ENCODE data around the gene YEATS4. TPM values are rescaled to one million over a fixed set of nuclear protein-coding genes. Genes with fewer than 3 reads are reported as not detected.

The YEATS4 gene
- total RNA-seq, 2 donors from 2014 or later, result 34.2 to 57.3 TPM

DNA sequence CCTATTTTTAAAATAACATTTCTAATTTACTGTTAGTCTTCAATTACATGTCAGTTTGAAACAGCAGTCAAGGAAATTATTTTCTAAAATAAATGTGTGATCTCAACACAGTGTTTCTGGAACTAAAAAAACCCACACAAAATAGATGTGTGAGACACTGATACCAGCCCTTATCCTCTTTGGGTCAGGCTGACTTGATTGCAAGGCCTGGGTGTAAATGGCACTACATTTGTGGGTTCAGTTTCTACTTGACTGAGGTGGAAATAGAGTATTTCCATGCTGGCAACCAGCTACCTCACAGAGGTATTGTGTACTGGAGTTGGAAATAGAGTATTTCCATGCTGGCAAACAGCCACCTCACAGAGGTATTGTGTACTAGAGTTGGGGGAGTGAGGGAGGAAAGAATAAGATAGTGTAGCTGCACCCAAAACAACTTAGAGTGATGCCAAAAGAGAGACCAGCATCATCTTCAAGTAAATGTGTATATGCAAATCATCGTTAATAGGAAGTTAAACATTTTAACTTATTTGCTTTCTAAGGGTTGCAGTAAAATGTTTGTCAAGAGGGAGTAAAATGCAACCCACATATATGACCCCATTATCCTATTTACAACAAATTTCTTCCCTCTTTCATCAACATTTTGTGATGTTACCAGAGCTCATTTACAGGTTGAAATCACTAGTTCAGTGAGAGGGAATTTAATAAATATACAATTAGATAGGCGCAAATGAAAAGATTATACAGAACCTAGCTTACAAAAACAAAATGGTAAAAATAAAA lies 22.0 kb upstream of the YEATS4 start:
- DNase-seq (ENCODE audit: low spot score in 2 of 2) (no peak), ATAC-seq (no peak)
- H3K27ac Mint-ChIP-seq, result no peak overlapping the region
- no peaks in the 10 kb centered on the region for H3K36me3 Mint-ChIP-seq
- no peaks in the 10 kb centered on the region for H3K9me3 Mint-ChIP-seq

DNA sequence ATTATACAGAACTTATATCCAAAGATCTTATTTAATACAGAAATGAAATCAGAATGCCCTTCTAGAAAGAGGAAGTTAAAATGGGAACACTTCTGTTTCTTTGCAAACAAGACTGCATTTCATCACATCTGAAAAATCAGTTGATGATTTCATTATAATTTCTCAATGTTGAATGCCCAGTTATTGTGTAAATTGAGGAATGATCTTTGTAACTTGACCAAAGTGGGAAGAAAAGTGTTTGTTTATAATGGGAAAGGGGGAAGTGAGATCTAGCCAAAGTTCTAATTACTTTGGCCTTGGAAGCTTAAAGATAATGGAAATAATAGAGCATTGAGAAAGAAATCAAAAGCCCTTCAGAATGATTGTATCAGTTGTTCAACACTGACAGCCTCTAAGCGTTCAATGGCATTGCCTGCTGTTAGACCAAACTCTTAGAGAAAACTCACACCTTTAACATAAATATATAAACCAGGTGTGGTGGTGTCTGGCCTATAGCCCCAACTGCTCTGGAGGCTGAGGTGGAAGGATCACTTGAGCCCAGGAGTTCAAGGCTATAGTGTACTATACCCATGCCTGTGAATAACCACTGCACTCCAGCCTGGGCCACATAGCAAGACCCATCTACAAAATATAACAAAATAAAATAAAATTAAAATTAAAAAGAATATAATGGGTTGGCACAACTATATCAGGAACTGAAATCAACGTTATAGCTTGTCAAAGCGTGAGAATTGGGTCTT lies 21.3 kb upstream of the YEATS4 start:
- DNase-seq (ENCODE audit: low spot score in 2 of 2) (no peak), ATAC-seq (no peak)
- H3K27ac Mint-ChIP-seq, result no peak overlapping the region

DNA sequence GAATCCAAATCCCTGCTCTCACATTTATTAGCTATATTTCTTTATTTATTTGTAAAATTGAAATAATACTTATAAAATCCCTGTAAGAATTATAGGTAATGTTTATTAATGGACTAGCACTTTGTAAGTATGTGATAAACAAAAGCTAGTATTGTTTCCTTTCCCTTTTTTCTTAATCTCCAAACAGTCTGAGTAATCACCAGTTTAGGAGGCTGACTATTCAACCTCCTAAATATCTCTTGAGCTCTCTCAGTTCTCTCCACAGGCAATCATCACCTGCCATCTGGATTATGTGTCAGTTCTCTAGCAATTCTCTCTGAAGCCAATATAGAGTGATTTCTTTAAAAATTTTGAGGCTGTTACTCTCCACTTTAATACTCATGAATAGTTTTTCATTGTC lies 20.6 kb upstream of the YEATS4 start:
- Mint-ChIP-seq H3K36me3 (no peaks in the 10 kb centered on the region), H3K9me3 (no peaks in the 10 kb centered on the region), H3K27ac (no peak overlapping the region)
- ATAC-seq (no peak), DNase-seq (ENCODE audit: low spot score in 2 of 2) (no peak)

More for the DNA sequence above, 21.3 kb upstream of the YEATS4 start:
- Mint-ChIP-seq H3K36me3 (no peaks in the 10 kb centered on the region), H3K9me3 (no peaks in the 10 kb centered on the region)

DNA sequence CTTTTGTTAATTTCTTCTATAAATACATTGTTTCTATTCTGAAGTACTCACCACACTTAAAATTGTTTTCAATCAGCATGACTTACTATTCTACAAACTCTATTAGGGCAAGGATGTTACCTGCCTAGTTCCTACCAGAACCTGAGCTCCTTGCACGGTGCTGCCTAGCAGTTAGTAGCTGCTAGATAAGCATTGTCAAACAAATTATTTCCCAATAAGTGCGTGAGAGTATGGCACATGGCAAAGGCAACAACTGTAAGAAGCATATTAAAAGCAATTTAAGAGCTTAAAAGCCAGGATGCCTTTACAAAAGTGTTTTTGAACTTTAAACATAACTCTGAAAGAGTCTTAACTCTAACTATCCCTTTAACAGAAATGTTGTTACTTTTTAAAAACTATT lies 19.5 kb upstream of the YEATS4 start:
- DNase-seq (ENCODE audit: low spot score in 2 of 2) (no peak), ATAC-seq (no peak)
- H3K36me3 Mint-ChIP-seq, result no peaks in the 10 kb centered on the region
- H3K9me3 Mint-ChIP-seq, result no peaks in the 10 kb centered on the region
- no peak overlapping the region for H3K27ac Mint-ChIP-seq

DNA sequence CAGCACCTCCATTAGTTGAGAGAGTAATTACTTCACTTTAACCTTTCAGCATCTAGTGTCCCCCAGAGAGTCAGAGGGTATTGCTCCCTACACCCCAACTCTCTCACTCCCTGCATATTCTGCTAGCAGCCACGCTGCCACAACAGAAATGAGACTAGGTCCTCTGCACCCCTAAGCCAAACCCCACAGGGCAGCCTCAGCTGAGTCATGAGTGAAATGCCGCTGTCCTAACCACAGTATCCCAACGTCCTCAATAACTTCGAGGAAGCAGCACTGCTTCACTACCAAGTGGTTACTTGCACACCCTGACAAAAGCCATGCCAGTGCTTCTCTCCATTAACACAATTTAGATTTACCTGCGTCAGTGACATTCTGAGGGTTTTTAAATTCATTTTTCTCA lies 18.2 kb upstream of the YEATS4 start:
- no peaks in the 10 kb centered on the region for H3K9me3 Mint-ChIP-seq
- ATAC-seq (peak in 1 of 2 donors; percentile 29), DNase-seq (ENCODE audit: low spot score in 2 of 2) (no peak)
- no peak overlapping the region for H3K27ac Mint-ChIP-seq
- no peaks in the 10 kb centered on the region for H3K36me3 Mint-ChIP-seq

DNA sequence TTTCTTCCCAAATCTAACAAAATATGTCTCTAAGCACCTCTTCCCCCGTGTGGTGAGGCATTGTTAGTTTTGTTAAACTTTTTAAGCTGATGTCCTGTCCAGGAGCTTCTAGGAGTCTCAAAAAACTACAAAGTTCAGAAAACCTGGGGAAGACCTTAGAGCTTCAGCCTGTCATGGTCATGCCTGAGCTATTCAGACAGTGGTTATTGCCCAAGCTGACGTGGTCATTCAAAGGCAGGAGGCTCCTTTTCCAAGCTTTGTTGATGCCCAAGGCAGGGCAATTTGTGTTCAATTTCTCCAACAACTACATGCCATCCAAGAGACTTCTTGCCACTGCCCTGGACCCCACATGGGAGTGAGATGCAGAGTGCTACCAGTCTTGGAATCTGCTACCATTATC lies 17.1 kb upstream of the YEATS4 start:
- H3K9me3 Mint-ChIP-seq, result no peaks in the 10 kb centered on the region
- no peak for ATAC-seq

DNA sequence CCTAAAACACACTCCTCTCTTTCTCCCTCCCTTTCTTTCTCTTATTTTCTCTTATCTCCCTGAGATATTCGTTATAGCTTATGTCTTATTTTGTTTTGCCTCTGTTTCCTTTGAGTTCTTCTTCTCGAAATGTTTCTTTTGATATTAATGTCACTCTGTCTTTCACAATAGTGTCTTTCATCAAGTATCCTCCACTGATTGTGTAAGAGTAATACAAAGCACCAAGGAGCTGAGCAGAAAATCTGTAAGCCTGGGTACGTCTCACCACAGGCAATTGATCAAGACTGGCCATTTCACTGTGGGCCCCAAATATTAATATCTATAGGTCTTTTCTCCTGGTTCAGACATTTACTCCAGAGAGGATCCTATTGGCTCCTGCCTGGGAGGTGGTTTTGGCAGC lies 16.2 kb upstream of the YEATS4 start:
- DNase-seq (ENCODE audit: low spot score in 2 of 2), result no peak
- no peaks in the 10 kb centered on the region for H3K36me3 Mint-ChIP-seq
- H3K27ac Mint-ChIP-seq, result no peak overlapping the region
- no peak for ATAC-seq
- H3K9me3 Mint-ChIP-seq, result no peaks in the 10 kb centered on the region

More for the DNA sequence above, 17.1 kb upstream of the YEATS4 start:
- no peak for DNase-seq (ENCODE audit: low spot score in 2 of 2)
- no peaks in the 10 kb centered on the region for H3K36me3 Mint-ChIP-seq
- no peak overlapping the region for H3K27ac Mint-ChIP-seq

DNA sequence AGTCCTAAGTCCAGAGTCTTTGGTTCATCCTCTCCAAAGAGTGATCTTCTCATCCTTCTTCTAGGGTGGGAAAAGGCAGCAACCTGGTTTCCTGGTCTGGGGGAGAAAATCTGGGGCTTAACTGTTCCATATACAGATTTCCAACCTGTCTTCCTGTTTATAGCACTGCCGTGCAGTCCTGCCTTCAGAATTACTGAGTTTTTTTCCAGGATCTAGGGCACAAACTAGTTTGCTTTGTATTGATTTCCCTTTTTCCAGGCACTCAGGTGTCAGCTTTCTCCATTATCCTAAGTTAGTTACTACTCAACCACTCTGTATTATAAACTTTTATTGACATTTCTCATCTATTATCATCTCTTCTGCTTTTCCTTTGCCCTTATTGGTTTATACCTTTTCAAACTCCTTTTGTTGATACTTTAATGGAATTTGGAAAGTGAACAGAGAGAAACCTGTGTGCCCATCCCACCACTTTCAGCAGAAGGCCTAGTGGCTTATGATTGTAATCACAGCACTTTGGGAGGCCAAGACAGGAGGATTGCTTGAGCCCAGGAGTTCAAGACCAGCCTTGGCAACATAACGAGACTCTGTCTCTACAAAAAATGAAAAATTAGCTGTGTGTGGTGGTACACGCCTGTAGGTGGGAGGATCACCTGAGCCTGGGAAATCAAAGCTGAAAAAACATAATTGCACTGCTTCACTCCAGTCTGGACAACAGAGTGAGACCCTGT lies 15.5 kb upstream of the YEATS4 start:
- DNase-seq (ENCODE audit: low spot score in 2 of 2) (no peak), ATAC-seq (no peak)
- no peaks in the 10 kb centered on the region for H3K36me3 Mint-ChIP-seq
- H3K27ac Mint-ChIP-seq, result no peak overlapping the region
- H3K9me3 Mint-ChIP-seq, result no peaks in the 10 kb centered on the region

DNA sequence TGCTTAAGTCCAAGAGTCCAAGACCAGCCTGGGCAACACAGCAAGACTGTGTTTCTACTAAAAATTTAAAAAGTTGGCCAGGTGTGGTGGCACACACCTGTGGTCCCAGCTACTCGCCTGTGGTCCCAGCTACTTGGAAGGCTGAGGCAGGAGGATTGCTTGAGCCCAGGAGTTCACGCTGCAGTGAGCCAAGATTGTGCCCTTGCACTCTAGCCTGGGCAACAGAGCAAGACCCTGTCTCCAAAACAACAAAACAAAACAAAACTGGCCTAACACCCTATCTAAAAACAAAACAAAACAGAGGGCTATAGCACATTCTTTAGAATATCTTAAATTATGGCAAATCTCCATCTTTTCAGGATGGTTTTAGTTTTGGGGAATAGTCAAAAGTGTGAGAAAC lies 14.5 kb upstream of the YEATS4 start:
- no peak for ATAC-seq
- no peak overlapping the region for H3K27ac Mint-ChIP-seq
- DNase-seq (ENCODE audit: low spot score in 2 of 2), result no peak
- H3K36me3 Mint-ChIP-seq, result no peaks in the 10 kb centered on the region
- no peaks in the 10 kb centered on the region for H3K9me3 Mint-ChIP-seq

DNA sequence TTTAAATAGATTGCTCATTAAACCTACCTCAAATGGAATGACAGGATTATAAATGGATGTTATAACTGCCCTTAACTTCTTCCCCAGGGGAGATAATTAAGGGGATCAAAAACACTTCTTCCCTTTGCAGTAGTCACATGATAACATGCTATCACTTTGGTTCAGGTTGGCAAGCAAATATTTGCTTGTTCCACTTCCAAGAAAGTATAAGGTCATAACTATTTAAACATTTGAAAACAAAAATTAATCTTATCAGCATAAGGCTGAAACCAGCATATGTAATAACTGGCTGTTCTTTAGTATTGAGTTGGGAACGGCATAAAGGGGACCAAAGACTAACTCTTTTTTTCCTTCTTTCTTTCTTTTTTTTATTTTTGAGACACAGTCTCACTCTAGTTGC lies 13.8 kb upstream of the YEATS4 start:
- Mint-ChIP-seq H3K36me3 (no peaks in the 10 kb centered on the region), H3K9me3 (no peaks in the 10 kb centered on the region), H3K27ac (no peak overlapping the region)
- ATAC-seq (no peak), DNase-seq (ENCODE audit: low spot score in 2 of 2) (no peak)

DNA sequence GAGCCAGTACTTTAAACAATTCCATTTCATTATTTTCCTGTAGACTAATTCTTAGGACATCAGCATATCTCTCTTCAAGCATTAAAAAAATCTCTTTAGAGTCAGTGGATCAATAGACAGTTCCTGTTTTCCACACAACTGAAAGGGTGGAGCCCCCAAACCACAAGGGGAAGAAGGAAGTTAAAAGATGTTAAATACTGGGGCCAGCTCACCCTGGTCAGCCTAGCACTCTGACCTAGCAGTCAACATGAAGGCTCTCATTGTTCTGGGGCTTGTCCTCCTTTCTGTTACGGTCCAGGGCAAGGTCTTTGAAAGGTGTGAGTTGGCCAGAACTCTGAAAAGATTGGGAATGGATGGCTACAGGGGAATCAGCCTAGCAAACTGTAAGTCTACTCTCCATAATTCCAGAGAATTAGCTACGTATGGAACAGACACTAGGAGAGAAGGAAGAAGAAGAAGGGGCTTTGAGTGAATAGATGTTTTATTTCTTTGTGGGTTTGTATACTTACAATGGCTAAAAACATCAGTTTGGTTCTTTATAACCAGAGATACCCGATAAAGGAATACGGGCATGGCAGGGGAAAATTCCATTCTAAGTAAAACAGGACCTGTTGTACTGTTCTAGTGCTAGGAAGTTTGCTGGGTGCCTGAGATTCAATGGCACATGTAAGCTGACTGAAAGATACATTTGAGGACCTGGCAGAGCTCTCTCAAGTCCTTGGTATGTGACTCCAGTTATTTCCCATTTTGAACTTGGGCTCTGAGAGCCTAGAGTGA lies 11.2 kb upstream of the YEATS4 start, which contains the start of gene LYZ:
TSS of gene LYZ (plus strand) at position 220 of the 777 bp plus-strand sequence. CDS start at position 248, 28 bp downstream.
- H3K9me3 Mint-ChIP-seq, result no peaks in the 10 kb centered on the region
- DNase-seq (ENCODE audit: low spot score in 2 of 2) (no peak), ATAC-seq (no peak)
- H3K27ac Mint-ChIP-seq, result no peak within 1 kb of the TSS
- no peaks in the 10 kb centered on the region for H3K36me3 Mint-ChIP-seq

DNA sequence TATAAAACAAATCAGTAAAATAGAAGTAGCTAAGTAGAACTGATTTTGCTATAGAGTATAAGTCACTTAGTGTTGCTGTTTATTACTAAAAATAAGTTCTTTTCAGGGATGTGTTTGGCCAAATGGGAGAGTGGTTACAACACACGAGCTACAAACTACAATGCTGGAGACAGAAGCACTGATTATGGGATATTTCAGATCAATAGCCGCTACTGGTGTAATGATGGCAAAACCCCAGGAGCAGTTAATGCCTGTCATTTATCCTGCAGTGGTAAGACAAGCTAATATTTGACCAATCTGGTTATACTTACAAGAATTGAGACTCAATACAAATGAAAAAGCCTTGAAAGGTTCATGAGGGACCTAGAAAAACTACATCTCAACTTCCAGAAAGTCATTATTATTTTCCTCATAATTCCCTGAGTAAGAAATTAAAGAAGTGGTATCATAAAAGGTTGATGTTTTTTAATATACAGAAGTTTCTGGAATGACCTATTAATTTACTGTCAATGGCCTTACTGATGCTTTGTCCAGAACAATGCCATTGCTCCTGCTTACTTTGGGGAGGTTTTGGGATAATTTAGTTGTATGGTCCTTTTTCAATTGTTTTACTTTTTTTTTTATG lies 9.4 kb upstream of the YEATS4 start:
- ATAC-seq (no peak), DNase-seq (ENCODE audit: low spot score in 2 of 2) (no peak)
- Mint-ChIP-seq H3K36me3 (no peaks in the 10 kb centered on the region), H3K27ac (no peak overlapping the region), H3K9me3 (no peaks in the 10 kb centered on the region)

DNA sequence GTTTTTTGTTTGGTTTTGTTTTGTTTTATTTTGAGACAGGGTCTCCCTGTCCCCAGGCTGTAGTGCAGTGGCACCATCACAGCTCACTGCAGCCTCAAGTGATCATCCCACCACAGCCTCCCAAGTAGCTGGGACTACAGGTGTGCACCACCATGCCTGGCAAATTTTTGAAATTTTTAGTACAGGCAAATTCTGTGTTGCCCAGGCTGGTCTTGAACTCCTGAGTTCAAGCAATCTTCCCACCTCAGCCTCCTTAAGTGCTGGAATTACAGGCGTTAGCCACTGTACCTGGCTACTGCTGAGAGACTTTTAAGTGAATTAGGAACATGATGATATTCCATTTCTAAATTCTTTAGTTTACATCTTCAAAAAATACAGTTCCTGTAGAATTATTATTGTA lies 8.8 kb upstream of the YEATS4 start:
- no peak for ATAC-seq
- Mint-ChIP-seq H3K27ac (no peak overlapping the region), H3K36me3 (no peaks in the 10 kb centered on the region), H3K9me3 (no peaks in the 10 kb centered on the region)
- no peak for DNase-seq (ENCODE audit: low spot score in 2 of 2)

DNA sequence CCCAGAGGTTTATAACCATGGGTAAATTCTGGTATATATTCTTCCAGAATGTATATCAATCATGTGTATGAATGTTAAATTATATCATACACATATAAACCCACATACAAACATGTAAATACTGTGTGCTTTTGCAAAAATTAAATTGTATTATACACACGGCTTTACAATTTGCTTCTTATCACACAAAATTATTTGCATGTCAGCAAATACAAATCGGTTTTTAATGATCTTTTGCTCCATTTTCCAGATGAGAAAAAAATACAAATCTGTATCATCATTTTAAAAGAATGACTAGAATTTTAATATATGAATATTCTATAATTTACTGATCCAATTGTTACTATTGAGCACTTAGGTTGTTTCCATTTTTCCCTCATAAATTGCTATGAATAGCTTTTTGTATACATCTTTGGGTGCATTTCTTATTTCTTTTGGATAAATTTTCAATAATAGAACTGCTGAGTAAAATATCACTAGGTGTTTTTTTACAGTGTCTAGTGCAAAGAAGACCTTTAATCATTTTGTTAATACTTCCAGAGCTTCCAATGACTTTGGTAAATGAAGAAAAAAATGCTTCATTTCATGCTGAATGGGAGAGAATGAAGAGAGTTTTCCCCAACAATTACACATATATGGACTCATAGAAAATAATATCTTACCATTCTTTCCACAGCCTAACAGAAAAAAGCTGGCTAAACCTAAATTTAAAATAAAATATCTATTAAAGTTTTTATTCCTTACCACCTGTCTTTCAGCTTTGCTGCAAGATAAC lies 7.9 kb upstream of the YEATS4 start:
- H3K36me3 Mint-ChIP-seq, result no peaks in the 10 kb centered on the region
- ATAC-seq (no peak), DNase-seq (ENCODE audit: low spot score in 2 of 2) (no peak)
- H3K9me3 Mint-ChIP-seq, result no peaks in the 10 kb centered on the region
- H3K27ac Mint-ChIP-seq, result no peak overlapping the region

DNA sequence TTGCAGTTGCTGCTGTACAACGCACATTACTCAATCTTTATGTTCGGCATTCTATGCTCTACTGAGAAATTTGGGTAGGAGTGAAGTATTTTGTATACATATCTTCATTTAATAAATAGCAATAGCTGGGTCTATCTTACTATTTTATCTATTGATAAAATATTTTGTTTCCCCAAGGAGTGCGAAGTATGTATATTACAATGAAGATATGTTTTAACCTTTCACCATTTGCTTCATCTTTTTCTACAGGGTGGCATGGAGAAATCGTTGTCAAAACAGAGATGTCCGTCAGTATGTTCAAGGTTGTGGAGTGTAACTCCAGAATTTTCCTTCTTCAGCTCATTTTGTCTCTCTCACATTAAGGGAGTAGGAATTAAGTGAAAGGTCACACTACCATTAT lies 6.6 kb upstream of the YEATS4 start:
- ATAC-seq (no peak), DNase-seq (ENCODE audit: low spot score in 2 of 2) (no peak)
- Mint-ChIP-seq H3K36me3 (no peaks in the 10 kb centered on the region), H3K9me3 (no peaks in the 10 kb centered on the region), H3K27ac (no peak overlapping the region)

DNA sequence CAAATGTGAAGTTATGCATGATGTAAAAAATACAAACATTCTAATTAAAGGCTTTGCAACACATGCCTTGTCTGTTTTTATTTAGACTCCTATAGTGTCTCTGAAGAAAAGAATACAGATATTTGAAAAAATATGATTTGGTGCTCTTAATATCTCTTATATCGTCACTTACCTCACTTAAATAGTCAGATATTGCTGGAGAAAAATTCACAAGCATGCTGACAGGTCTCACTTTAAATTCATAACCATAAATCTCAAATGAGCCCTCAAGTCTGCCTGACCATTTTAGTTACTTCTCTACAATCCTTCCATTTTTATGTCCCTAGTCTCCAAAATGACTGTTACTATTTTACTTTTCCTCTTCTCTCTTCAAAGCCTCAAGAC lies 5.4 kb upstream of the YEATS4 start:
- H3K36me3 Mint-ChIP-seq, result peaks cover 0 to 3% of the 10 kb centered on the region in 2 donors
- ATAC-seq, result no peak
- no peak for DNase-seq (ENCODE audit: low spot score in 2 of 2)
- no peak overlapping the region for H3K27ac Mint-ChIP-seq
- H3K9me3 Mint-ChIP-seq, result no peaks in the 10 kb centered on the region
